Suprapubic skin (tissue), 4 donors: ENCODE results near the gene OSM.
"Not testable (repeated sequence)": the region's sequence is repeated elsewhere in the genome, so short reads cannot be mapped to it uniquely, and the experiment has no call there.

Experiments used
- EP300 ChIP-seq: sonication (generic); formaldehyde crosslinking; IDR thresholded peaks from one replicate; pipeline ENCODE4 v1.6.1; 2017; ENCODE audit warnings: antibody characterized with exemption
- POLR2A ChIP-seq, 2 donors: fragments of 450-650 bp; IDR thresholded peaks; one replicate each; pipeline ENCODE4 v1.6.1; 2017; ENCODE audit warnings: antibody characterized with exemption in 2 of 2, mild to moderate bottlenecking in 2 of 2, moderate library complexity in 2 of 2
- POLR2AphosphoS5 ChIP-seq, 3 donors: sonication (generic); formaldehyde crosslinking; IDR thresholded peaks; one replicate each; pipeline ENCODE4 v1.6.1; 2017; ENCODE audit warnings: antibody characterized with exemption in 3 of 3
- TF ChIP-seq, protein P1 (sequence below), 2 donors: fragments of 200-600 bp in 1 of 2; fragments of 450-650 bp in 1 of 2; sonication (generic) in 1 of 2; IDR thresholded peaks; one replicate each; pipeline ENCODE4 v1.5.1; 2016 to 2019; ENCODE audit warnings: antibody characterized with exemption in 2 of 2, mild to moderate bottlenecking in 1 of 2, moderate library complexity in 1 of 2

DNA sequence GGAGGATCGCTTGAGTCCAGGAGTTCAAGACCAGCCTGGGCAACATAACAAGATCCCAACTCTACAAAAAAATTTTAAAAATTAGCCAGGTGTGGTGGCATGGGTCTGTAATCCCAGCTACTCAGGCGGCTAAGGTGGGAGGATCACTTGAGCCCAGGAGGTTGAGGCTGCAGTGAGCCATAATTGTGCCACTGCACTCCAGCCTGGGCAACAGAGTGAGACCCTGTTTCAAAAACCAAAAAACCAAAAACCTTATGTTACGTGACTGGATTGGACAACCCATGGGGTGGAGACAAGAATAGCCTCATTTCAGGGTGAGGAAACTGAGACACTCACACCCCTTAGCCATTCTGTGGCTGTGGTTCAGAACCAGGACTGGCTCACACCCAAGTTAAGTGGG is 50.4 kb downstream of the OSM start:
- TF ChIP-seq, protein P1, sequence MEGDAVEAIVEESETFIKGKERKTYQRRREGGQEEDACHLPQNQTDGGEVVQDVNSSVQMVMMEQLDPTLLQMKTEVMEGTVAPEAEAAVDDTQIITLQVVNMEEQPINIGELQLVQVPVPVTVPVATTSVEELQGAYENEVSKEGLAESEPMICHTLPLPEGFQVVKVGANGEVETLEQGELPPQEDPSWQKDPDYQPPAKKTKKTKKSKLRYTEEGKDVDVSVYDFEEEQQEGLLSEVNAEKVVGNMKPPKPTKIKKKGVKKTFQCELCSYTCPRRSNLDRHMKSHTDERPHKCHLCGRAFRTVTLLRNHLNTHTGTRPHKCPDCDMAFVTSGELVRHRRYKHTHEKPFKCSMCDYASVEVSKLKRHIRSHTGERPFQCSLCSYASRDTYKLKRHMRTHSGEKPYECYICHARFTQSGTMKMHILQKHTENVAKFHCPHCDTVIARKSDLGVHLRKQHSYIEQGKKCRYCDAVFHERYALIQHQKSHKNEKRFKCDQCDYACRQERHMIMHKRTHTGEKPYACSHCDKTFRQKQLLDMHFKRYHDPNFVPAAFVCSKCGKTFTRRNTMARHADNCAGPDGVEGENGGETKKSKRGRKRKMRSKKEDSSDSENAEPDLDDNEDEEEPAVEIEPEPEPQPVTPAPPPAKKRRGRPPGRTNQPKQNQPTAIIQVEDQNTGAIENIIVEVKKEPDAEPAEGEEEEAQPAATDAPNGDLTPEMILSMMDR (IDR thresholded peaks at IDR 0.05), result not testable (repeated sequence)
- TF ChIP-seq POLR2AphosphoS5 (IDR thresholded peaks at IDR 0.05); POLR2A (IDR thresholded peaks at IDR 0.05); EP300: not testable (repeated sequence)
